ENCODE results near the gene CLIC4. TPM values are rescaled to one million over a fixed set of nuclear protein-coding genes. Genes with fewer than 3 reads are reported as not detected.

Gene CLIC4
- total RNA-seq (2021) (248 to 262 TPM (median 260 TPM) in 3 replicates), Bru-seq, nascent RNA (percentile 92 among the genes with signal in this experiment)
- long read RNA-seq, experiment 1, full-length matches to known transcripts, result 1,638 of 1,818 reads
- long read RNA-seq, experiment 1, partial matches to known transcripts, result 150 of 1,818 reads
- long read RNA-seq, experiment 1, other reads (novel, unspliced or antisense), result 30 of 1,818 reads
- long read RNA-seq, experiment 2, full-length matches to known transcripts, result 179 of 400 reads
- long read RNA-seq, experiment 2, partial matches to known transcripts, result 213 of 400 reads
- long read RNA-seq, experiment 2, other reads (novel, unspliced or antisense), result 8 of 400 reads
- long read RNA-seq, experiment 3, full-length matches to known transcripts, result 116 of 148 reads
- long read RNA-seq, experiment 3, partial matches to known transcripts, result 0 of 148 reads
- long read RNA-seq, experiment 3, other reads (novel, unspliced or antisense), result 32 of 148 reads

- H3K4me3 Mint-ChIP-seq, result peak within 1 kb of the TSS; percentile 95
- DNase-seq (ENCODE audit: low spot score), result peak; percentile 100
- no peaks in the 10 kb centered on the region for H3K9me3 Mint-ChIP-seq
- POLR2A ChIA-PET, result interaction anchor here (0.6 to 2.9 kb wide), 19 partner anchors 11 to 1178 kb away, joined by 3 to 24 read pairs (median 4); partner anchors contain the start of gene SYF2
- H3K4me1 Mint-ChIP-seq, result peaks cover 63% of the 10 kb centered on the region
- H3K27me3 Mint-ChIP-seq (ENCODE audit: low read depth), result no peaks in the 10 kb centered on the region
- H3K27ac Mint-ChIP-seq, result peak within 1 kb of the TSS; percentile 99
- peak; percentile 84 for ATAC-seq
- peaks cover 20% of the 10 kb centered on the region for H3K36me3 Mint-ChIP-seq
- CTCF ChIA-PET, result interaction anchor here (0.6 to 3.6 kb wide), 26 partner anchors 9 to 330 kb away, joined by 3 to 43 read pairs (median 5); partner anchors contain the start of gene NIPAL3
- TF ChIP-seq MYBL2 (CRISPR knock-in tag; IDR thresholded peaks at IDR 0.05) (peak; percentile 54; the same call in 1 of the 2 replicates), ZSCAN18 (CRISPR knock-in tag; IDR thresholded peaks at IDR 0.05) (no peak), ZMAT4 (CRISPR knock-in tag; IDR thresholded peaks at IDR 0.05) (no peak), ZNF138 (CRISPR knock-in tag; conservative IDR thresholded peaks at IDR 0.05) (no peak), NFATC4 (CRISPR knock-in tag; IDR thresholded peaks at IDR 0.05) (no peak), ZNF121 (CRISPR knock-in tag; IDR thresholded peaks at IDR 0.05) (0 out of 2 replicates have a peak, but pooled peaks have one; percentile 36), KAT7 (CRISPR knock-in tag; IDR thresholded peaks at IDR 0.05; ENCODE audit: borderline replicate concordance) (no peak), ARID4B (CRISPR knock-in tag; IDR thresholded peaks at IDR 0.05; ENCODE audit: borderline replicate concordance) (0 out of 2 replicates have a peak, but pooled peaks have one; percentile 32), ZNF396 (CRISPR knock-in tag; IDR thresholded peaks at IDR 0.05; ENCODE audit: borderline replicate concordance) (no peak), SOX15 (CRISPR knock-in tag; IDR thresholded peaks at IDR 0.05) (no peak), ESRRA (CRISPR knock-in tag; IDR thresholded peaks at IDR 0.05; ENCODE audit: borderline replicate concordance) (no peak), TCF7 (CRISPR knock-in tag; IDR thresholded peaks at IDR 0.05; ENCODE audit: low read depth) (no peak), ZNF416 (CRISPR knock-in tag; IDR thresholded peaks at IDR 0.05) (0 out of 2 replicates have a peak, but pooled peaks have one; percentile 13), NFYB (CRISPR knock-in tag; conservative IDR thresholded peaks at IDR 0.05; ENCODE audit: low read depth) (no peak), TEAD1 (CRISPR knock-in tag; IDR thresholded peaks at IDR 0.05) (no peak), FOXJ3 (CRISPR knock-in tag; IDR thresholded peaks at IDR 0.05; ENCODE audit: borderline replicate concordance) (no peak)
- TF ChIP-seq, protein P1, sequence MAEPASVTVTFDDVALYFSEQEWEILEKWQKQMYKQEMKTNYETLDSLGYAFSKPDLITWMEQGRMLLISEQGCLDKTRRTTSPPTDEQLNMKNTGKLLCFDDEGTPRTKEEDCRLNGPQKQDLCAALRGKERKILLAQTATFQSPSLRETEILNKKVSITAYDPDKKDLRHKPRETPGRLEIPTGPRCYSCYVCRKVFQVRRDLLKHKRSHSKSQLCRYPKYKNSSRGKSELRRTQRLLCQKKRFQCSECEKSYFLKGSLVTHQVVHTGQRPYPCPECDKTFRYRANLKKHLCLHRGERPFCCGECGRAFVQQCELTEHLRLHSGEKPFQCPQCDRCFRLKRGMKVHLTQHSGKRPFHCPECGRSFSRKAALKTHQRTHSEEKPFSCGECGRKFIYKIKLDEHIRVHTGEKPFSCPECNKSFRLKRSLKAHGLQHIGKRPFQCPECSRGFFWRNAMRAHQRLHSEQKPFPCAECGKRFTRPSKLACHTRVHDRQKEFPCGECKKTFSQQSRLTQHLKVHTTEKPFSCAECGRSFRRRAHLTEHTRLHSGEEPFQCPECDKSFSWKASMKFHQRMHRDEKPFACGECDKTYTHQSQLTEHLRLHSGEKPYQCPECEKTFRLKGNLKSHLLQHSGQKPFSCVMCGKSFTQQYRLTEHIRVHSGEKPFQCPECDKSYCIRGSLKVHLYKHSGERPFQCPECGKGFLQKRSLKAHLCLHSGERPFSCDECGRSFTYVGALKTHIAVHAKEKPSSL (CRISPR knock-in tag; conservative IDR thresholded peaks at IDR 0.05), result no peak
- TF ChIP-seq, protein P2, sequence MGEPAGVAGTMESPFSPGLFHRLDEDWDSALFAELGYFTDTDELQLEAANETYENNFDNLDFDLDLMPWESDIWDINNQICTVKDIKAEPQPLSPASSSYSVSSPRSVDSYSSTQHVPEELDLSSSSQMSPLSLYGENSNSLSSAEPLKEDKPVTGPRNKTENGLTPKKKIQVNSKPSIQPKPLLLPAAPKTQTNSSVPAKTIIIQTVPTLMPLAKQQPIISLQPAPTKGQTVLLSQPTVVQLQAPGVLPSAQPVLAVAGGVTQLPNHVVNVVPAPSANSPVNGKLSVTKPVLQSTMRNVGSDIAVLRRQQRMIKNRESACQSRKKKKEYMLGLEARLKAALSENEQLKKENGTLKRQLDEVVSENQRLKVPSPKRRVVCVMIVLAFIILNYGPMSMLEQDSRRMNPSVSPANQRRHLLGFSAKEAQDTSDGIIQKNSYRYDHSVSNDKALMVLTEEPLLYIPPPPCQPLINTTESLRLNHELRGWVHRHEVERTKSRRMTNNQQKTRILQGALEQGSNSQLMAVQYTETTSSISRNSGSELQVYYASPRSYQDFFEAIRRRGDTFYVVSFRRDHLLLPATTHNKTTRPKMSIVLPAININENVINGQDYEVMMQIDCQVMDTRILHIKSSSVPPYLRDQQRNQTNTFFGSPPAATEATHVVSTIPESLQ (CRISPR knock-in tag; IDR thresholded peaks at IDR 0.05), result no peak
- TF ChIP-seq, protein P3, sequence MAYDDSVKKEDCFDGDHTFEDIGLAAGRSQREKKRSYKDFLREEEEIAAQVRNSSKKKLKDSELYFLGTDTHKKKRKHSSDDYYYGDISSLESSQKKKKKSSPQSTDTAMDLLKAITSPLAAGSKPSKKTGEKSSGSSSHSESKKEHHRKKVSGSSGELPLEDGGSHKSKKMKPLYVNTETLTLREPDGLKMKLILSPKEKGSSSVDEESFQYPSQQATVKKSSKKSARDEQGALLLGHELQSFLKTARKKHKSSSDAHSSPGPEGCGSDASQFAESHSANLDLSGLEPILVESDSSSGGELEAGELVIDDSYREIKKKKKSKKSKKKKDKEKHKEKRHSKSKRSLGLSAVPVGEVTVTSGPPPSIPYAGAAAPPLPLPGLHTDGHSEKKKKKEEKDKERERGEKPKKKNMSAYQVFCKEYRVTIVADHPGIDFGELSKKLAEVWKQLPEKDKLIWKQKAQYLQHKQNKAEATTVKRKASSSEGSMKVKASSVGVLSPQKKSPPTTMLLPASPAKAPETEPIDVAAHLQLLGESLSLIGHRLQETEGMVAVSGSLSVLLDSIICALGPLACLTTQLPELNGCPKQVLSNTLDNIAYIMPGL (CRISPR knock-in tag; IDR thresholded peaks at IDR 0.05), result peak; percentile 84; the same call in 1 of the 2 replicates
These were observed at the start of gene CLIC4 for GRCh38 chr1:24744911-24745710. CLIC4 (plus strand) TSS chr1:24745447; CDS start chr1:24745554, 107 bp downstream.
